ENCODE measurements around the gene SLC38A2.

SLC38A2 gene
- 382 to 754 reads per million in 2 donors for total RNA-seq

GRCh38 chr12:46372544-46373300 is at the start of gene SLC38A2:
Gene SLC38A2 (minus strand): TSS chr12:46372773. CDS start chr12:46371293, 1,480 bp downstream.
- peak; percentile 94 to 98 (median 97) for DNase-seq

- no peak for DNase-seq
Observed at GRCh38 chr12:46419675-46420074, 47.1 kb upstream of the SLC38A2 start.

GRCh38 chr12:46415552-46415951 is 43.0 kb upstream of the SLC38A2 start:
- DNase-seq = no peak

GRCh38 chr12:46414591-46415268 is 42.2 kb upstream of the SLC38A2 start:
- DNase-seq = no peak

- DNase-seq = no peak
Observed at GRCh38 chr12:46413368-46413767, 40.8 kb upstream of the SLC38A2 start.

- no peak for DNase-seq
Observed at GRCh38 chr12:46412857-46413256, 40.3 kb upstream of the SLC38A2 start.

- DNase-seq = no peak
Observed at GRCh38 chr12:46410495-46410894, 37.9 kb upstream of the SLC38A2 start.

- DNase-seq = no peak
Observed at GRCh38 chr12:46409974-46410373, 37.4 kb upstream of the SLC38A2 start.

- DNase-seq = no peak
Observed at GRCh38 chr12:46409342-46409741, 36.8 kb upstream of the SLC38A2 start.

- DNase-seq = no peak
Observed at GRCh38 chr12:46408441-46408840, 35.9 kb upstream of the SLC38A2 start.

GRCh38 chr12:46407361-46407760 is 34.8 kb upstream of the SLC38A2 start:
- no peak for DNase-seq

- no peak for DNase-seq
Observed at GRCh38 chr12:46406352-46407027, 33.9 kb upstream of the SLC38A2 start.

GRCh38 chr12:46404733-46405132 is 32.2 kb upstream of the SLC38A2 start:
- DNase-seq = no peak

- DNase-seq = no peak
Observed at GRCh38 chr12:46404225-46404631, 31.7 kb upstream of the SLC38A2 start.

GRCh38 chr12:46403719-46404070 is 31.1 kb upstream of the SLC38A2 start:
- DNase-seq = no peak

- DNase-seq = no peak
Observed at GRCh38 chr12:46402941-46403718, 30.6 kb upstream of the SLC38A2 start.

GRCh38 chr12:46402451-46402850 is 29.9 kb upstream of the SLC38A2 start:
- DNase-seq = no peak

GRCh38 chr12:46401662-46402061 is 29.1 kb upstream of the SLC38A2 start:
- no peak for DNase-seq

GRCh38 chr12:46400406-46400805 is 27.8 kb upstream of the SLC38A2 start:
- no peak for DNase-seq

- DNase-seq = peak in 2 of 5 experiments; percentile 61 to 84
Observed at GRCh38 chr12:46399461-46400248, 27.1 kb upstream of the SLC38A2 start.

- no peak for DNase-seq
Observed at GRCh38 chr12:46396826-46397225, 24.3 kb upstream of the SLC38A2 start.

GRCh38 chr12:46395388-46395787 is 22.8 kb upstream of the SLC38A2 start:
- no peak for DNase-seq
